ENCODE measurements around the gene PLXNC1.

Gene PLXNC1

DNA sequence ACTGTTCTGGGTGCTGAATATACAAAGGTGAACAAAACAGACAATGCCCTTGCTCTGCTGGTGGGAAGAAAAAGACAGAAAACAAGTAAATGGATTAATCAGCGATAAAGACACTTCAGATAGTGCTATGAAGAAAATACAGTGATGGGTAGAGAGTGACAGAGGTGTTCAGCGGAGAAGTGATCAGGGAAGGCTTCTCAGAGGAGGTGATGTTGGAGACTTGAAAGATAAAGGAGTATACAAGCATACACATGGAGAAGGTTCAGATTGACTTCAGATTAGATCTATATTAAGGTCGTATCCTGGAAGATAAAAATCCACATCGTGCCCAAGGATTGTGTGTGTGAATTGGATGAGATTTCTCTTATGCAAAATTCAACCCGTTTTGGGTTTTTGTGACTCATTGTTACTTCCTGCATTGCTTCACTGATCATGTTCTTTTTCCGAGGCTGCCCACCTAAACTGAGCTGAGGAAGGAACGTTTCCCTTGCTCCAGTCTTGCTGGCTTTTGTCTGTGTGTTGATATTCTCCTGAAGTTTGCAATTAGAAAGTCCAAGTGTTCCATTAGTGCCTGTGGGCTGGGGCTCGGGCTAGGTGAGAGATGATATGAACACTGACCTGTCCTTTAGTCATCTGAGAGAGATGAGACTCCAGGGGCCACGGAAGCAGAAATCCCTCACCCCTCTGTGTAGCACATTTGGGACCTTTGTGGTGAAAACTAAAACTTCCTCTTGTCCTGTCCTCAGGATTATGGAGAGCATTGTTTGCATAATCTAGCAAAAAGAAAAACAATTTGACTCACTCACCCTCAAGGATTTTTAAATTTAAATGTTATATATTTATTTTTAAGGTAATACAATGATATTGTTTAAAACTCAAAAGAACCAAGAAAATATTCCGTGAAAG is 27.6 kb downstream of the PLXNC1 start:
- H3K36me3 ChIP-seq (ENCODE audit: control insufficient read depth, insufficient read depth, low read length), result no peaks in the 10 kb centered on the region
- no peaks in the 10 kb centered on the region for H3K9me3 ChIP-seq (ENCODE audit: control insufficient read depth, insufficient read depth, low read length)
- H3K27me3 ChIP-seq (ENCODE audit: control insufficient read depth, insufficient read depth, low read length), result peaks cover 83% of the 10 kb centered on the region
- no peak overlapping the region for H3K9ac ChIP-seq (ENCODE audit: low read depth, low read length)
- H3K4me3 ChIP-seq (ENCODE audit: low read depth, low read length), result no peak overlapping the region
- H3K4me1 ChIP-seq (ENCODE audit: control insufficient read depth, insufficient read depth, low read length), result peaks cover 8% of the 10 kb centered on the region

DNA sequence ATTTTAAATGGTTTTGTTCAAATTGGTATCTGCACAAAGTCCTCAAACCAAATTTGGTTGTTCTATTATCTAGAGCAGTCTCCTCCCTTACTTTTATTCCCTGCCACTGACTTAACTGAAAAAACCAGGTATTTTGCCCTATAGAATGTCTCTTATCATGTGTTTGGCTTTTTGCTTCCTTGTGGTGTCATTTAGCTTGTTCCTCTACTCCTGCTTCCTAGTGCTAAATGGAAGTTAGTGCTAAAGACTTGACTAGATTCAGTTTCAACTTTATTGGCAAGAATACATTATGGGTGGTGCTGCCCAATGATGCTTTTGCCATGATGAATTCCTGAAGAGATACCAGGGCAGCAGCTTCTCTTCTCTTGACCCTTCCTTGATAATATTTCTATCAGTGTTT is 29.7 kb downstream of the PLXNC1 start:
- no peaks in the 10 kb centered on the region for H3K4me1 ChIP-seq (ENCODE audit: control insufficient read depth, insufficient read depth, low read length)
- H3K9ac ChIP-seq (ENCODE audit: low read depth, low read length), result no peak overlapping the region
- no peak overlapping the region for H3K4me3 ChIP-seq (ENCODE audit: low read depth, low read length)
- no peaks in the 10 kb centered on the region for H3K36me3 ChIP-seq (ENCODE audit: control insufficient read depth, insufficient read depth, low read length)
- peaks cover 64% of the 10 kb centered on the region for H3K27me3 ChIP-seq (ENCODE audit: control insufficient read depth, insufficient read depth, low read length)
- no peaks in the 10 kb centered on the region for H3K9me3 ChIP-seq (ENCODE audit: control insufficient read depth, insufficient read depth, low read length)

DNA sequence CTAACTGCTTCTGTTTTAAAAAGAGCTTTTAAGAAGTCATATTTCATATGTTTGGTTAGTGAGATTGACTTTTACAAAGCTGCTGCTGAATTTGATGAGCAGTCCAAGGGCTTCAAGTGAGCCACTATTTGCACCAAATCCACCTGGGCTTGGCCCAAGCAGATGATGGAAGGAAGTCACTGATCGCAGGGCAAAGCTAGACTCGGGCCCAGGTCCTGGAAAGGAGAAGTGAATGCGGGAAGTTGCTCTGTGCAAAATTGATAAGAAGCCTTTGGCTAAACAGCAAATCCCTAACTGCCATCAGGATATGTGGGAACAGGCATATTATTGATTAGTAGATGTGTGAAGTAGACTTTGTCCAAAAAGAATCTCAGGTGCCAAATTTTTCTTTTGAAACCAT is 30.5 kb downstream of the PLXNC1 start:
- H3K9ac ChIP-seq (ENCODE audit: low read depth, low read length), result no peak overlapping the region
- H3K27me3 ChIP-seq (ENCODE audit: control insufficient read depth, insufficient read depth, low read length), result peaks cover 62% of the 10 kb centered on the region
- no peaks in the 10 kb centered on the region for H3K4me1 ChIP-seq (ENCODE audit: control insufficient read depth, insufficient read depth, low read length)
- H3K9me3 ChIP-seq (ENCODE audit: control insufficient read depth, insufficient read depth, low read length), result no peaks in the 10 kb centered on the region
- no peaks in the 10 kb centered on the region for H3K36me3 ChIP-seq (ENCODE audit: control insufficient read depth, insufficient read depth, low read length)
- no peak overlapping the region for H3K4me3 ChIP-seq (ENCODE audit: low read depth, low read length)

DNA sequence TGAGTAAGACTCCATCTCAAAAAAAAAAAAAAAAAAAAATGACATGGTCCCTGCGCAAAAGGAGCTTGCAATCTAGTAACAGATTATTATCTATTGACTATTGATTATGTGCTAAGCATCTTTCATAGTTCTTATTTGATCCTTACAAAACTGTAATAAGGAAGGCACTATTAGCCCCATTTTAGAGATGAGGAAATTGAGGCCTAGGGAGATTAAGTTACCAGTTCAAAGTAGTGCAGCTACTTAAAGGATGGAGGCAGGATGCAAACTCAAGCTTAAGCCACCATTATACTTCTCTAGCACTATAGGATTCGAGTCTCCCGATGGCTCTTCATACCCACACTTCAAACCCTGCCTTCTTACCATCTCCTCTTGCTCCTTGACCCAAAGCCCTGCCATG is 31.3 kb downstream of the PLXNC1 start:
- Histone ChIP-seq H3K9me3 (ENCODE audit: control insufficient read depth, insufficient read depth, low read length) (no peaks in the 10 kb centered on the region), H3K9ac (ENCODE audit: low read depth, low read length) (no peak overlapping the region), H3K36me3 (ENCODE audit: control insufficient read depth, insufficient read depth, low read length) (no peaks in the 10 kb centered on the region), H3K4me1 (ENCODE audit: control insufficient read depth, insufficient read depth, low read length) (no peaks in the 10 kb centered on the region), H3K4me3 (ENCODE audit: low read depth, low read length) (no peak overlapping the region), H3K27me3 (ENCODE audit: control insufficient read depth, insufficient read depth, low read length) (peaks cover 55% of the 10 kb centered on the region)

DNA sequence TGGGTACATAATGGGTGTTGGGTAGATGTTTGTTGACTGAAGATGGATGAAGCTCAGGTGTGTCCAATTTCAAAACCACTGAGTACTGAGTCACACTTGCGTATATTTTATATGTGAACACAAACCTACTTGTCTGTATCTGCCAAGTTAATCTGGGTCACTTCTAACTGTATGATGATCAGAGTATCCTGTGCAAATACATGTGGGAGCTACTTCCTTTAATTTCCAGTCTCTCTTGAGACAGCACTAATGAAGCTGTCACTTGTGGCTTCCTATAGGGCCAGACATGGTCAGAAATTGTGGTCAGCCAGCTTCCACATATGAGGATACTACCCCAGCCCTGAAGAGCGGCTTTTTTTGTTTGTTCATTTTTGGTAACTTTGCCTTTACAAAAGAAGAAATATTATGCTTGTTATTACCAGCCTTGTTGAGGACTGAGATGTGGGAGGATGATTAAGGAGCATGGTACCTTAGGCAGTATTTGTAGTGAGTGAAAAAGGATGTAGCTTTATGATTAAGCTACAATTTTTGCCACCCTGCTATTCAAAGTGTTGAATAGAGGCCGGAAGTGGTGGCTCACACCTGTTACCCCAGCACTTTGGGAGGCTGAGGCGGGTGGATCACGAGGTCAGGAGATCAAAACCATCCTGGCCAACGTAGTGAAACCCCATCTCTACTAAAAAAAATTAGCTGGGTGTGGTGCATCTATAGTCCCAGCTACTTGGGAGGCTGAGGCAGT is 32.4 kb downstream of the PLXNC1 start:
- no peaks in the 10 kb centered on the region for H3K4me1 ChIP-seq (ENCODE audit: control insufficient read depth, insufficient read depth, low read length)
- H3K27me3 ChIP-seq (ENCODE audit: control insufficient read depth, insufficient read depth, low read length), result peaks cover 54% of the 10 kb centered on the region
- no peak overlapping the region for H3K4me3 ChIP-seq (ENCODE audit: low read depth, low read length)
- H3K9ac ChIP-seq (ENCODE audit: low read depth, low read length), result no peak overlapping the region
- H3K36me3 ChIP-seq (ENCODE audit: control insufficient read depth, insufficient read depth, low read length), result no peaks in the 10 kb centered on the region
- no peaks in the 10 kb centered on the region for H3K9me3 ChIP-seq (ENCODE audit: control insufficient read depth, insufficient read depth, low read length)

DNA sequence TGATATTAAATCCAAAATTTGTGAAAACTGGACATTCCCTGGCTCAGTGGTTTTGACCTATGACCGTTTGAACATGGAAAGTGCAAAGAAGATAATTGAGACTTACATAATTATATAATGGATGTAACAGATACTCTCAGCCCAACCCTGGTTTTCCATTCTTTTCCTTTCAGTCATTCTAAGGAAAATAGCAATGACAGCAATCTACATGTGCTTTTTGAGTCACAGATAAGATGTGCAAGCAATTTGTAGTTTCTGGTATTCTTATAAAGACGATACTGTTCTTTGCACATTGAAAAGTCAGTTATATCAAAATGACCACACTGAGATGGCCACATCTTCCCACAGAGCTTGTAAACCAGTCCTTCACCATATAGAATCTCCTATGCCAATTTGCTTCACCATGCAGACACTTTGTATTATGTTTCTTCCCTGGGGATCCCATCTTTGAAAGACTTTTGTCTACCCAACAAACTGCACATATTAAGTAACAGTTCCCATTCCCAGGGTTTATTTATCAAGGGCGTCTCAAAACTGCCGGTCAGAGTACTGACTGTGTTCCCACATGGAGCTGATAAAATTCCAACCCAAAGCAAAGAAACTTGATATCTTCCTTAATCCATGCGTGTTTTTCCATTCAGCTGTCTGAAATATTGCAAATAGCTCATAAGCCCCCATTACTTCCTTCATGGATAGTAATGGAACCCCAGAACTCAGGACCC is 34.8 kb downstream of the PLXNC1 start:
- peaks cover 58% of the 10 kb centered on the region for H3K27me3 ChIP-seq (ENCODE audit: control insufficient read depth, insufficient read depth, low read length)
- no peaks in the 10 kb centered on the region for H3K36me3 ChIP-seq (ENCODE audit: control insufficient read depth, insufficient read depth, low read length)
- H3K9me3 ChIP-seq (ENCODE audit: control insufficient read depth, insufficient read depth, low read length), result no peaks in the 10 kb centered on the region
- H3K9ac ChIP-seq (ENCODE audit: low read depth, low read length), result no peak overlapping the region
- no peak overlapping the region for H3K4me3 ChIP-seq (ENCODE audit: low read depth, low read length)
- peaks cover 5% of the 10 kb centered on the region for H3K4me1 ChIP-seq (ENCODE audit: control insufficient read depth, insufficient read depth, low read length)

DNA sequence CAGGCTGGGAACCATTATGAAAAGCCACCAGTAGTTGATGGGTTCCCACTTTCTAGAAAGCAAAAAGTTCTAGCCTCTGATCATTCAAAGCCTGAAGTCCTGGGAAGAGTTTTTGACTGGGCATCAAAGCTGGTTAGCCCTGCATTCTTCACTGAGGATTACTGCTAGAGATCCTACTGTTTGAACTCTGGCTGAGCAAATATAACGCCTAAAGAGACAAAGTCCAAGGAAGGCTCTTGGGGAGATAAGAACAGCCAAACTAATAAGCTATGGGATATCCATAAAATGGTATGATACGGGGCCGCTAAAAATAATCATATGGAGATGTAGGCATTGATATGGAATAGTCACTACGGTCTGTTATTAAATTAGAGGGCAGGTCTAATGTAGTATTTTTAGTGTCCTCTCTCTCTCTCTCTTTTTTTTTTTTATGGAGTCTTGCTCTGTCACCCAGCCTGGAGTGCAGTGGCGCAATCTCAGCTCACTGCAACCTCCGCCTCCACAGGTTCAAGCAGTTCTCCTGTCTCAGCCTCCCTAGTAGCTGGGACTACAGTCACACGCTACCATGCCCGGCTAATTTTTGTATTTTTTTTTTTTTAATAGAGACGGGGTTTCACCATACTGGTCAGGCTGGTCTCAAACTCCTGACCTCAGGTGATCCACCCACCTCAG is 35.5 kb downstream of the PLXNC1 start:
- Histone ChIP-seq H3K27me3 (ENCODE audit: control insufficient read depth, insufficient read depth, low read length) (peaks cover 55% of the 10 kb centered on the region), H3K4me1 (ENCODE audit: control insufficient read depth, insufficient read depth, low read length) (peaks cover 5% of the 10 kb centered on the region), H3K9me3 (ENCODE audit: control insufficient read depth, insufficient read depth, low read length) (no peaks in the 10 kb centered on the region), H3K36me3 (ENCODE audit: control insufficient read depth, insufficient read depth, low read length) (no peaks in the 10 kb centered on the region), H3K9ac (ENCODE audit: low read depth, low read length) (no peak overlapping the region), H3K4me3 (ENCODE audit: low read depth, low read length) (no peak overlapping the region)

DNA sequence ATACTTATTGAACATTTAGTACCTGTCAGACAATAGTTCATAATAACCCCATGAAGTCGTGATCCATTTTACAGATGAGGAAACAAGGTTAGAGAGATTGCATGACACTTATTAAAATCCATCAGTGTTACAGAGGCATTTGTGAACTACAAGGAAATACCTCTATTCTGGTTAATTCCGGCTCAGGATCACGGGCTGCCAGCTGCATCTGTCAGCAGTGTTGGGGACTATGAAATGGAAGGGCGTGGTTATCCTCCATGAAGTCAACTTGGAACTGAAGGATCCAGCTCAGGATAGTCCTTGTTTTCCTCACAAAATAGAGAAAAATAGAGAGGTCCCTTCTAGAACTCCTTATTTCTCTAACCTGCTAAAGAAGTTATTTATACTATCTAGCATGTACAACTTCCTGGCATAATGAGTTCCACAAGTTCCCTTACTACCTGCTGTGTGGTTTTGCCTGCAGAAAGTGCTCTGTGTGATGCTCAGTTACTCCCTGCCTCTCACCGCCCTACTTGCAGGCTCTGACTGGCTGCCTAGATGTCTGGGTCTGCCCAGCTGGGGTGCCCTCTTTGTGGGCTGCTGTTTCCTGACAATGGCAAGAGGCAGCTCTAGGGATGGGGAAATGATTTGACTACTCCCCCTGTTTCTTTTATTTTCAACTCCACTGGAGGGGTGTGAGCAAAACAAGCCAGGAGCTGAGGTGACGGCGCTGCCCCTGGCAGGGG is 36.8 kb downstream of the PLXNC1 start:
- H3K9me3 ChIP-seq (ENCODE audit: control insufficient read depth, insufficient read depth, low read length), result no peaks in the 10 kb centered on the region

DNA sequence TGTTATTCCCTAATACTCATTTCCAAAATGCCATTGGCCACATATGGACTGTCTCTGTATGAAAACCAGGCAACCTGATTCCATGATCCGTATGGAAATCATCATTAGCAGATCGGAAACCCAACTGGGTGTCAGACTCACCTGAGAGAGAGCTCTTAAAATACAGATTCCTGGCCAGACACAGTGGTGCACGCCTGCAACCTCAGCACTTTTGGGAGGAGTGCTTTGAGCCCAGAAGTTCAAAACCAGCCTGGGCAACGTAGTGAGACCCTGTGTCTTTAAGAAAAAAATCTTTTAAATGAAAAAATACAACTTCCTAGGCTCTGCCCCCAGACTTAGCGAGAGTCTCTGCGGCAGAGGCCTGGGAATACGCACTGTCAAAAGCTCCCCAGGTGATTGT is 37.4 kb downstream of the PLXNC1 start:
- peaks cover 5% of the 10 kb centered on the region for H3K4me1 ChIP-seq (ENCODE audit: control insufficient read depth, insufficient read depth, low read length)
- peaks cover 47% of the 10 kb centered on the region for H3K27me3 ChIP-seq (ENCODE audit: control insufficient read depth, insufficient read depth, low read length)
- no peak overlapping the region for H3K9ac ChIP-seq (ENCODE audit: low read depth, low read length)
- H3K4me3 ChIP-seq (ENCODE audit: low read depth, low read length), result no peak overlapping the region
- no peaks in the 10 kb centered on the region for H3K9me3 ChIP-seq (ENCODE audit: control insufficient read depth, insufficient read depth, low read length)
- H3K36me3 ChIP-seq (ENCODE audit: control insufficient read depth, insufficient read depth, low read length), result no peaks in the 10 kb centered on the region

More for the DNA sequence above, 36.8 kb downstream of the PLXNC1 start:
- Histone ChIP-seq H3K9ac (ENCODE audit: low read depth, low read length) (no peak overlapping the region), H3K36me3 (ENCODE audit: control insufficient read depth, insufficient read depth, low read length) (no peaks in the 10 kb centered on the region), H3K4me1 (ENCODE audit: control insufficient read depth, insufficient read depth, low read length) (peaks cover 5% of the 10 kb centered on the region), H3K4me3 (ENCODE audit: low read depth, low read length) (no peak overlapping the region), H3K27me3 (ENCODE audit: control insufficient read depth, insufficient read depth, low read length) (peaks cover 52% of the 10 kb centered on the region)

DNA sequence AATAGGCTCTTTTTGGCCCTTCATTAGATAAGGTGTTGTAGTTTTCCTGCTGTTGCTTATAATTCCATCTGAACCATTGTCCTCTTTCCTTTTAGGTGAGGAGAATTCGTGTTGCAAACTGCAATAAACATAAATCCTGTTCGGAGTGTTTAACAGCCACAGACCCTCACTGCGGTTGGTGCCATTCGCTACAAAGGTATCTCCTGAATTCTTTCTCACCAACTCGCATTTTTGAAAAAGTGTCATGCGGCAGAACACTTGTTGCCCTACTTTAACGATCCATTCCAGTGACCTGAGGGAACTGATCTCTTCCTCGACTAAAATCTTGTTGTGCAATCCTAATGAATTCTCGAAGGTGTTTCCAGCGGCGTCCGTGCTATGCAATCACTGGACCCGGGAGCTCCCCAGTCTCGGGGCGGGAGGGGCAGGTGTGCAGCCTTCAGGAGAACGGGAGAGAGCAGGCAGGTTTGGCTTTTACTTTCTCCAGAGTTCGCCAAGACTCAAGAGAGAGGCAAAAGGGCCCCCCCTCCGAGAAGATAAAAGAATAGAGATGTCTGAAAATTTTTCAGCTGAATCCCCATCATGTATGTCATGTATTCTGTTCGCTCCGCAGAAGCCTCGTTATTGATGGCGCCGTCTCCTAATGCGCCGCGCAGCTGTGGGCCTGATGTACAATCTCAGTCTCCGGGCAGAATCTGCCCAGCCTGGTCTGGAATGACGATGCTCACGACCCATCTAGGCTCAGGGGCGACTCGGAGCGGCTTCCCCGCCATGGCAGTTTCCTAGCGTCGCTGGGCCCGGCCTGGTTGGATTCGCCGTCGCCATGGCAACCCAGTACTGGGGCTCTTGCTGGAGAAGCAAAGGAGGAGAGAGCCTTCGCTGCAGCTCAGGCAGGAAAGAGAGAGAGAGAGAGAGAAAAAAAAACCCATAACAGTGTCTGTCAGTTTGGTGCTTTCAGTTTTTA is 38.2 kb downstream of the PLXNC1 start:
- H3K4me1 ChIP-seq (ENCODE audit: control insufficient read depth, insufficient read depth, low read length), result peaks cover 5% of the 10 kb centered on the region
- no peak overlapping the region for H3K9ac ChIP-seq (ENCODE audit: low read depth, low read length)
- no peaks in the 10 kb centered on the region for H3K36me3 ChIP-seq (ENCODE audit: control insufficient read depth, insufficient read depth, low read length)
- H3K9me3 ChIP-seq (ENCODE audit: control insufficient read depth, insufficient read depth, low read length), result no peaks in the 10 kb centered on the region
- peak overlapping the region; percentile 49 for H3K4me3 ChIP-seq (ENCODE audit: low read depth, low read length)
- peaks cover 46% of the 10 kb centered on the region for H3K27me3 ChIP-seq (ENCODE audit: control insufficient read depth, insufficient read depth, low read length)
